H1 (cell line): ENCODE data around the gene COX10. TPM values are rescaled to one million over a fixed set of nuclear protein-coding genes. Genes with fewer than 3 reads are reported as not detected.

Experiments used
- EP300 ChIP-seq, 2 experiments: IDR thresholded peaks; 1 replicate in 1 of 2; 2 replicates in 1 of 2; pipeline ENCODE4 v1.6.1; 2011 to 2012; ENCODE audit warnings: low read depth in 2 of 2, low read length in 2 of 2, mild to moderate bottlenecking in 2 of 2, borderline replicate concordance in 1 of 2, inconsistent platforms in 1 of 2, moderate library complexity in 1 of 2
- SIRT6 ChIP-seq: IDR thresholded peaks from one replicate; pipeline ENCODE4 v1.7.1; 2012; ENCODE audit warnings: low read length, inconsistent platforms
- polyA plus RNA-seq, 7 experiments: library from polyadenylated mRNA; depleted of rRNA in 3 of 7; stranded (reverse) in 5 of 7; unstranded in 2 of 7; fragments of >200 nt in 5 of 7; fragments of 200-250 nt in 2 of 7; gene quantifications; 1 replicate in 5 of 7; 2 replicates in 1 of 7; 4 replicates in 1 of 7; pipeline versions ENCODE4 v1.2.1 to v1.2.3, GENCODE V29; 2011 to 2013; ENCODE audit warnings: missing spikeins in 2 of 7, mixed read lengths in 2 of 7
- total RNA-seq: library from RNA; stranded (reverse); fragmentation: NEBNext Ultra II Directional; extraction: Animal tissue kit (Norgen Biotek cat#: 25700); gene quantifications from 2 replicates; pipeline ENCODE4 v1.2.1, GENCODE V29; 2021

COX10 gene
- total and polyA plus RNA-seq, 2 of the 8 experiments (the other 6 are each of a cell fraction or from before 2014, with no cell fraction given): 18.0 to 23.0 TPM

DNA sequence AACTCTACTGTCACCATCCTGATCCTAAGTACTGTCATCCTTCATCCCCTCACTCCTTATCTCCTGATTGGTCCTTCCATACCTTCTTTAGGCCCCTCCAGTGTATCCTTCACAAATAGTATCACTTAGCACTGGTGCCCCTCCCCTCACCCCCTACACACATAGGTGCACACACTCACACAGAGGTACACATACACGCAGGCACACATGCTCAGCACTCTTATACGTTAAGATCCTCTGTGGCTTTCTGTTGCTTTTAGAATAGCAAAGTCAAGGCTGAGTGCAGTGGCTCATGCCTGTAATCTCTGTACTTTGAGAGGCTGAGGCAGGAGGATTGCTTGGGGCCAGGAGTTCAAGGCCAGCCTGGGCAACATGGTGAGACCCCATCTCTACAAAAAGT, 135.2 kb downstream of the COX10 start (continued):
- TF ChIP-seq SIRT6 (no peak), EP300 (IDR thresholded peaks at IDR 0.05; ENCODE audit: borderline replicate concordance in 1 of 2, low read depth in 2 of 2, low read length in 2 of 2) (no peak)
